GM21717 (cell line): Measurements from ENCODE around the gene AGAP1.
"Not testable (repeated sequence)": the region's sequence is repeated elsewhere in the genome, so short reads cannot be mapped to it uniquely, and the experiment has no call there.

Experiments used
- ATAC-seq: cut with Tn5 transposase; IDR thresholded peaks from one replicate; pipeline ENCODE4 v1.9.1; 2021; ENCODE audit warnings: mild to moderate bottlenecking, moderate library complexity; ENCODE audit not compliant: unreplicated experiment

The AGAP1 gene

GRCh38 chr2:235584638-235585007 lies 90.8 kb downstream of the AGAP1 start:
- no peak for ATAC-seq

GRCh38 chr2:235587202-235587601 lies 93.4 kb downstream of the AGAP1 start:
- ATAC-seq = no peak

- no peak for ATAC-seq
These were observed 94.9 kb downstream of the AGAP1 start for GRCh38 chr2:235588750-235589149.

- no peak for ATAC-seq
These were observed 97.4 kb downstream of the AGAP1 start for GRCh38 chr2:235591231-235591730.

GRCh38 chr2:235591921-235592320 lies 98.1 kb downstream of the AGAP1 start:
- no peak for ATAC-seq

- ATAC-seq = no peak
These were observed 98.6 kb downstream of the AGAP1 start for GRCh38 chr2:235592430-235592829.

GRCh38 chr2:235592836-235593235 lies 99.0 kb downstream of the AGAP1 start:
- no peak for ATAC-seq

GRCh38 chr2:235594041-235594440 lies 100.2 kb downstream of the AGAP1 start:
- no peak for ATAC-seq

GRCh38 chr2:235594964-235595363 lies 101.1 kb downstream of the AGAP1 start:
- no peak for ATAC-seq

GRCh38 chr2:235595422-235596010 lies 101.7 kb downstream of the AGAP1 start:
- no peak for ATAC-seq

GRCh38 chr2:235596272-235596671 lies 102.4 kb downstream of the AGAP1 start:
- no peak for ATAC-seq

GRCh38 chr2:235597081-235597615 lies 103.3 kb downstream of the AGAP1 start:
- ATAC-seq = no peak

GRCh38 chr2:235598026-235598425 lies 104.2 kb downstream of the AGAP1 start:
- no peak for ATAC-seq

GRCh38 chr2:235598532-235599531 lies 105.0 kb downstream of the AGAP1 start:
- ATAC-seq = no peak

GRCh38 chr2:235599596-235600338 lies 105.9 kb downstream of the AGAP1 start:
- ATAC-seq = no peak

- no peak for ATAC-seq
These were observed 106.6 kb downstream of the AGAP1 start for GRCh38 chr2:235600406-235600805.

GRCh38 chr2:235600926-235601325 lies 107.1 kb downstream of the AGAP1 start:
- ATAC-seq = no peak

GRCh38 chr2:235601960-235602704 lies 108.3 kb downstream of the AGAP1 start:
- no peak for ATAC-seq

- not testable (repeated sequence) for ATAC-seq
These were observed 109.1 kb downstream of the AGAP1 start for GRCh38 chr2:235602971-235603370.

GRCh38 chr2:235603659-235604058 lies 109.8 kb downstream of the AGAP1 start:
- no peak for ATAC-seq
